GM21737 (cell line): ENCODE measurements around the gene GM2A.
A peak's percentile ranks its signal among the peaks of the same experiment; 100 is the strongest.
"Not testable (repeated sequence)": the region's sequence is repeated elsewhere in the genome, so short reads cannot be mapped to it uniquely, and the experiment has no call there.

Experiments used
- ATAC-seq: cut with Tn5 transposase; IDR thresholded peaks from one replicate; pipeline ENCODE4 v1.9.1; 2021; ENCODE audit warnings: mild to moderate bottlenecking, moderate library complexity; ENCODE audit not compliant: unreplicated experiment

Gene GM2A

GRCh38 chr5:151227918-151228447 is 25.0 kb upstream of the GM2A start:
- ATAC-seq, result no peak

- ATAC-seq, result no peak
These were observed 24.0 kb upstream of the GM2A start for GRCh38 chr5:151228986-151229385.

- no peak for ATAC-seq
These were observed 22.8 kb upstream of the GM2A start for GRCh38 chr5:151230048-151230680.

- no peak for ATAC-seq
These were observed 21.6 kb upstream of the GM2A start for GRCh38 chr5:151231359-151231758.

GRCh38 chr5:151233616-151234085 is 19.3 kb upstream of the GM2A start:
- peak; percentile 41 for ATAC-seq

GRCh38 chr5:151234476-151235238 is 18.3 kb upstream of the GM2A start:
- peak; percentile 50 for ATAC-seq

GRCh38 chr5:151235239-151235571 is 17.8 kb upstream of the GM2A start:
- not testable (repeated sequence) for ATAC-seq

GRCh38 chr5:151236888-151237287 is 16.1 kb upstream of the GM2A start:
- ATAC-seq, result no peak

GRCh38 chr5:151237685-151238084 is 15.3 kb upstream of the GM2A start:
- ATAC-seq, result no peak

- peak; percentile 59 for ATAC-seq
These were observed 14.7 kb upstream of the GM2A start for GRCh38 chr5:151238303-151238741.

- peak; percentile 49 for ATAC-seq
These were observed 13.6 kb upstream of the GM2A start for GRCh38 chr5:151239237-151239861.

- not testable (repeated sequence) for ATAC-seq
These were observed 12.6 kb upstream of the GM2A start for GRCh38 chr5:151240268-151240835.

- ATAC-seq, result no peak
These were observed 11.9 kb upstream of the GM2A start for GRCh38 chr5:151240924-151241635.

GRCh38 chr5:151243127-151243526 is 9.9 kb upstream of the GM2A start:
- no peak for ATAC-seq

GRCh38 chr5:151243564-151243963 is 9.4 kb upstream of the GM2A start:
- no peak for ATAC-seq

- no peak for ATAC-seq
These were observed 8.8 kb upstream of the GM2A start for GRCh38 chr5:151244206-151244605.

GRCh38 chr5:151245680-151246219 is 7.2 kb upstream of the GM2A start:
- no peak for ATAC-seq

GRCh38 chr5:151248651-151249050 is 4.3 kb upstream of the GM2A start:
- ATAC-seq, result no peak

- no peak for ATAC-seq
These were observed 3.7 kb upstream of the GM2A start for GRCh38 chr5:151249281-151249680.

GRCh38 chr5:151250346-151251000 is 2.5 kb upstream of the GM2A start:
- ATAC-seq, result no peak
